ENCODE data around the gene CD151. TPM values are rescaled to one million over a fixed set of nuclear protein-coding genes. Genes with fewer than 3 reads are reported as not detected.

Gene CD151
- total and polyA plus RNA-seq, 7 donors, result 149 to 358 (median 168) TPM

GRCh38 chr11:794013-794765, 38.6 kb upstream of the CD151 start:
- H3K4me1 ChIP-seq, result peaks cover 21% of the 10 kb centered on the region
- intact Hi-C loops (cut with DNase I), result no loop called here
- H3K4me3 ChIP-seq, result no peak overlapping the region
- 56 to 79% (median 63%) methylated on average over 31 of the region's 31 CpGs for WGBS, 3 donors
- H3K36me3 ChIP-seq (ENCODE audit: insufficient read depth in 1 of 2, low read depth in 1 of 2), result peaks cover 0 to 4% of the 10 kb centered on the region in 2 donors
- DNase-seq (peak in 1 of 2 donors; percentile 56), ATAC-seq (no peak)
- TF ChIP-seq, protein P1, sequence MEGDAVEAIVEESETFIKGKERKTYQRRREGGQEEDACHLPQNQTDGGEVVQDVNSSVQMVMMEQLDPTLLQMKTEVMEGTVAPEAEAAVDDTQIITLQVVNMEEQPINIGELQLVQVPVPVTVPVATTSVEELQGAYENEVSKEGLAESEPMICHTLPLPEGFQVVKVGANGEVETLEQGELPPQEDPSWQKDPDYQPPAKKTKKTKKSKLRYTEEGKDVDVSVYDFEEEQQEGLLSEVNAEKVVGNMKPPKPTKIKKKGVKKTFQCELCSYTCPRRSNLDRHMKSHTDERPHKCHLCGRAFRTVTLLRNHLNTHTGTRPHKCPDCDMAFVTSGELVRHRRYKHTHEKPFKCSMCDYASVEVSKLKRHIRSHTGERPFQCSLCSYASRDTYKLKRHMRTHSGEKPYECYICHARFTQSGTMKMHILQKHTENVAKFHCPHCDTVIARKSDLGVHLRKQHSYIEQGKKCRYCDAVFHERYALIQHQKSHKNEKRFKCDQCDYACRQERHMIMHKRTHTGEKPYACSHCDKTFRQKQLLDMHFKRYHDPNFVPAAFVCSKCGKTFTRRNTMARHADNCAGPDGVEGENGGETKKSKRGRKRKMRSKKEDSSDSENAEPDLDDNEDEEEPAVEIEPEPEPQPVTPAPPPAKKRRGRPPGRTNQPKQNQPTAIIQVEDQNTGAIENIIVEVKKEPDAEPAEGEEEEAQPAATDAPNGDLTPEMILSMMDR (IDR thresholded peaks at IDR 0.05), result no peak
- H3K27me3 ChIP-seq (ENCODE audit: insufficient read depth in 3 of 3, low read length in 2 of 3), result peaks cover 0 to 25% (median 15%) of the 10 kb centered on the region in 3 donors
- H3K27ac ChIP-seq, result no peak overlapping the region
- H3K9me3 ChIP-seq, result no peaks in the 10 kb centered on the region

DNA sequence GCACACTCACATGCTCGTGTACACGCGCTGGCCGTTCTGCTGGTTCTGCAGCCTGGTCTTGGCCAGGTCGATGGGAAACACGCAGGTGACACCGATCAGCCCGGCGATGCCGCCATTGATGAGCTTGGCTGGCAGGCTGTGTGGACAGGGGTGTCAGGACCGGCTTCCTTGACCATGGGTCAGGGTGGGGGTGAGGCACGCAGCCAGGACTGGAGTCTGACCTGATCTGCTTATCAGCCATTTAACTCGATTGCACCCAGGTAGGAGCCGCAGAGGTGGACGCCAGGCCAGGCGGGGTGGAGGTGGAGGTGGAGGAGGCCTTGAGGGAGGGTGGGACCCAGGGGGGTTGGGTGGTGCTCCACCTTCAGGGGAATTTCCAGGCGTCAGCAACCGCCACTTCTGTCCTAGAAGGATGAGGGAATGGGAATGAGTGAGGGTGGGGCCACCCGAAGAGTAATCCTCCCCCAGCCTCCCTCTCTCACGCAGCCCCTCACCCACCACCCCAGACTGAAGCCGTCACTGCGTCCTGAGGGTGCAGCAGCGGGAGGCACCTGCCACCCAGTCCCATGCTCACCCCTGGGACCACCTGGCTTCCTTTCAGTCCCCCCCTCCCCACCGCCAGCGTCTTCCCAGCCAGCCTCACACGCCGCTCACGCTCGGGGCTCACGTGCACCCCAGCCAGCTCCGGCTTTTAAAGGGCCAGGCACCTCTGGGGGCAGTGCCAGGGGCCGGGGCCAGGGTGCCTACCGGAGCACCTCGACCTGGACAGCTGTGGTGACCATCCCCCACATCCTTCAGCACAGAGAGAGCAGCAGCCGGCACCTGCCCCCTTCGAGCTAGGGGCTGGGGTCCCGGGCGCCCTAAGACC, 37.8 kb upstream of the CD151 start:
- no peak for ATAC-seq
- Histone ChIP-seq H3K27me3 (ENCODE audit: insufficient read depth in 3 of 3, low read length in 2 of 3) (peaks cover 0 to 17% (median 10%) of the 10 kb centered on the region in 3 donors), H3K36me3 (ENCODE audit: insufficient read depth in 1 of 2, low read depth in 1 of 2) (peaks cover 0 to 12% of the 10 kb centered on the region in 2 donors), H3K27ac (no peak overlapping the region), H3K9me3 (no peaks in the 10 kb centered on the region), H3K4me1 (peaks cover 21% of the 10 kb centered on the region), H3K4me3 (no peak overlapping the region)
- intact Hi-C loops (cut with DNase I), result no loop called here
- DNase-seq, result peak in 1 of 2 donors; percentile 63
- TF ChIP-seq, protein P1 (IDR thresholded peaks at IDR 0.05), result no peak
- 57 to 69% (median 65%) methylated on average over 30 to 38 of the region's 38 CpGs for WGBS, 3 donors

- H3K27ac ChIP-seq, result no peak overlapping the region
- ATAC-seq, result peak; percentile 11 to 35 (median 13)
- peaks cover 21% of the 10 kb centered on the region for H3K4me1 ChIP-seq
- intact Hi-C loops (cut with DNase I), result no loop called here
- peaks cover 0 to 21% of the 10 kb centered on the region in 2 donors for H3K36me3 ChIP-seq (ENCODE audit: insufficient read depth in 1 of 2, low read depth in 1 of 2)
- peaks cover 0 to 15% (median 10%) of the 10 kb centered on the region in 3 donors for H3K27me3 ChIP-seq (ENCODE audit: insufficient read depth in 3 of 3, low read length in 2 of 3)
- peak overlapping the region; percentile 74 for H3K4me3 ChIP-seq
- TF ChIP-seq, protein P1 (IDR thresholded peaks at IDR 0.05), result no peak
- WGBS, 3 donors, result 16 to 19% (median 19%) methylated on average over 19 to 26 of the region's 26 CpGs
- peak; percentile 76 to 83 for DNase-seq
- no peaks in the 10 kb centered on the region for H3K9me3 ChIP-seq
Measured at GRCh38 chr11:795634-796564, 36.9 kb upstream of the CD151 start.

- intact Hi-C loops (cut with DNase I), result no loop called here
- Histone ChIP-seq H3K27me3 (ENCODE audit: insufficient read depth in 3 of 3, low read length in 2 of 3) (peaks cover 0 to 15% (median 10%) of the 10 kb centered on the region in 3 donors), H3K27ac (peak overlapping the region; percentile 25), H3K4me3 (peak overlapping the region; percentile 74), H3K4me1 (peaks cover 21% of the 10 kb centered on the region), H3K36me3 (ENCODE audit: insufficient read depth in 1 of 2, low read depth in 1 of 2) (peaks cover 0 to 27% of the 10 kb centered on the region in 2 donors), H3K9me3 (no peaks in the 10 kb centered on the region)
- DNase-seq (peak in 1 of 2 donors; percentile 54), ATAC-seq (no peak)
- WGBS, 3 donors, result 36 to 52% (median 39%) methylated on average over 15 to 18 of the region's 18 CpGs
- TF ChIP-seq, protein P1 (IDR thresholded peaks at IDR 0.05), result no peak
Measured at GRCh38 chr11:796565-797295, 36.0 kb upstream of the CD151 start.
